GM21367 (cell line): ENCODE measurements around the gene SRP19.
A peak's percentile ranks its signal among the peaks of the same experiment; 100 is the strongest.
"Not testable (repeated sequence)": the region's sequence is repeated elsewhere in the genome, so short reads cannot be mapped to it uniquely, and the experiment has no call there.

Source experiments
- ATAC-seq: cut with Tn5 transposase; IDR thresholded peaks from one replicate; pipeline ENCODE4 v1.9.1; 2021; ENCODE audit not compliant: unreplicated experiment

SRP19 gene

GRCh38 chr5:112860929-112861637, at the start of gene SRP19:
TSS of gene SRP19 (plus strand) at chr5:112861287. CDS start at chr5:112861377, 90 bp downstream.
- peak; percentile 96 for ATAC-seq

- no peak for ATAC-seq
Observed at GRCh38 chr5:112812549-112812948, 48.5 kb upstream of the SRP19 start.

- no peak for ATAC-seq
Observed at GRCh38 chr5:112820246-112820645, 40.8 kb upstream of the SRP19 start.

GRCh38 chr5:112822456-112822855, 38.6 kb upstream of the SRP19 start:
- ATAC-seq: no peak

GRCh38 chr5:112823181-112823580, 37.9 kb upstream of the SRP19 start:
- ATAC-seq: no peak

GRCh38 chr5:112823656-112824055, 37.4 kb upstream of the SRP19 start:
- no peak for ATAC-seq

GRCh38 chr5:112824197-112824596, 36.9 kb upstream of the SRP19 start:
- no peak for ATAC-seq

GRCh38 chr5:112830378-112830777, 30.7 kb upstream of the SRP19 start:
- ATAC-seq: no peak

- ATAC-seq: no peak
Observed at GRCh38 chr5:112833971-112834370, 27.1 kb upstream of the SRP19 start.

- ATAC-seq: no peak
Observed at GRCh38 chr5:112844489-112844888, 16.6 kb upstream of the SRP19 start.

- no peak for ATAC-seq
Observed at GRCh38 chr5:112846556-112846955, 14.5 kb upstream of the SRP19 start.

- no peak for ATAC-seq
Observed at GRCh38 chr5:112847306-112847705, 13.8 kb upstream of the SRP19 start.

- peak; percentile 99 for ATAC-seq
Observed at GRCh38 chr5:112848116-112848811, 12.8 kb upstream of the SRP19 start.

GRCh38 chr5:112849912-112850311, 11.2 kb upstream of the SRP19 start:
- ATAC-seq: no peak

- ATAC-seq: no peak
Observed at GRCh38 chr5:112854651-112855050, 6.4 kb upstream of the SRP19 start.

GRCh38 chr5:112857866-112858265, 3.2 kb upstream of the SRP19 start:
- no peak for ATAC-seq

- not testable (repeated sequence) for ATAC-seq
Observed at GRCh38 chr5:112860571-112860928, 537 bp upstream of the SRP19 start.

GRCh38 chr5:112861638-112861985, 525 bp downstream of the SRP19 start:
- ATAC-seq: no peak

- no peak for ATAC-seq
Observed at GRCh38 chr5:112862085-112862484, 998 bp downstream of the SRP19 start.

- ATAC-seq: no peak
Observed at GRCh38 chr5:112863549-112863948, 2.5 kb downstream of the SRP19 start.

GRCh38 chr5:112865128-112865527, 4.0 kb downstream of the SRP19 start:
- ATAC-seq: no peak

GRCh38 chr5:112866739-112867138, 5.7 kb downstream of the SRP19 start:
- ATAC-seq: no peak

GRCh38 chr5:112867411-112867810, 6.3 kb downstream of the SRP19 start:
- no peak for ATAC-seq
